Astrocyte of the cerebellum (primary cell): ENCODE data around the gene PCOLCE2.
"Not testable (repeated sequence)": the region's sequence is repeated elsewhere in the genome, so short reads cannot be mapped to it uniquely, and the experiment has no call there.

Experiments used
- DNase-seq: peaks from one replicate; pipeline ENCODE4 v3.0.0-alpha.2; 2011; ENCODE audit warnings: low read depth
- H3K4me3 ChIP-seq: 2 replicates; pipeline ENCODE4 v1.5.1; 2011; ENCODE audit warnings: mild to moderate bottlenecking, low read depth, low read length, moderate library complexity
- CTCF ChIP-seq: IDR thresholded peaks from 2 replicates; pipeline ENCODE4 v1.5.1; 2012; ENCODE audit warnings: low read length, low read depth, moderate library complexity, mild to moderate bottlenecking; ENCODE audit errors: missing control alignments
- in situ Hi-C: cut with HindIII; loops from 2 replicates; pipeline ENCODE4 v1.10.0; 2017; ENCODE audit warnings: low sequenced_read_pairs

PCOLCE2 gene

GRCh38 chr3:142875099-142875498 lies 13.8 kb downstream of the PCOLCE2 start:
- in situ Hi-C loops = no loop called here

DNA sequence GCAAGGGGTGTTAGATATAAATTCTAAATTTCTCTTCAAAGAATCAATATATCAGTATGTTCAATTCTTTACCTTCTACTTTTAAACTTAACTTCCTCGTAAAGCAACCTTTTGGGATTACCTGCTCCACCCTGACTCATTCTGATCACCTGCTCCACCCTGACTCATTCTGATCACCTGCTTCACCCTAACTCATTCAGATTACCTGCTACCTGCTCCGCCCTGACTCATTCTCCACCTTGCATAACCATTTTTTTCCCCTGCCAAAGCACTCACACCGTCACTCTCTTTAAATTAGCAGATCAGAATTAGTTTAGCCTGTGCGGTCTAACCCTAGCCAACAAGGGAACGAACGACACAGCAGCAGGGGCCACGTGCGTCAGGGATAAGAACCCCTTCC lies 20.5 kb downstream of the PCOLCE2 start:
- in situ Hi-C loops, DNase-seq, H3K4me3 ChIP-seq: not testable (repeated sequence)

More at GRCh38 chr3:142875099-142875498, 13.8 kb downstream of the PCOLCE2 start:
- DNase-seq = no peak
- no peak for TF ChIP-seq CTCF
- H3K4me3 ChIP-seq = no peak overlapping the region

DNA sequence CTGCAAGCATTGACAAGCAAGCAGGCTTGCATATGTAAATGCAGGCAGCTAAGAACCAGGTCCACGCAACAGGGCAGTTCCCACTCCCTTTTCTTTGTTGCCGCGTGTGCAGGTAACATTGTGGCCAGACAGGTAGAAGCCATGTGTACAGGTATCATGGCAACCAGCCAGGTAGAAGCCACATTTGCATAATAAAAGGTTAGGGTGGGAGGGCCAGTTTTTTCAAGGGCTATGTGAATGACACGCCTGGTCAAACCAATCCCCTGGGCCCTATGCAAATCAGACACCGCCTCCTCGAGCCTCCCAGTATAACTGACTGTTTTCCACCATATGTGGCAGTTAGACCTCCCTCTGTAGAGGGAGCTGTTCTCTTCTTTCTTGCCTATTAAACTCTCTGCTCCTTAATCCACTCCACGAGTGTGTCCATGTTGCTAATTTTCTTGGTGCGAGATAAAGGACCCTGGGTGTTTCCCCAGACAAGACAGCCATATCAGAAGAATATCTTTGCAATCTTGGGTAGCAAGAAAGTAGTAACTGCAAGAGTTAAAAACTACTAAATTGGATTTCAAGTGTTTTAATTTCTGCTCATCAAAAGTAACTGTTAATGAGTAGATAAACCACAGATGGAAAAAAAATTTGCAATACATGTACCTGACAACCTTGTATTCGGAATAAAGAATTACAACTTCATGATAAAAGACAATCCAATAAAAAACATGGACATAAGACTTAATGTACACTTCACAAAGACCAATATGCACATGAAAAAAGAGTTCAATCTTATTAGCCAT lies 21.8 kb downstream of the PCOLCE2 start:
- no peak overlapping the region for H3K4me3 ChIP-seq
- in situ Hi-C loops = no loop called here
- no peak for TF ChIP-seq CTCF
- no peak for DNase-seq

- DNase-seq = no peak
- H3K4me3 ChIP-seq = no peak overlapping the region
- in situ Hi-C loops = no loop called here
- TF ChIP-seq CTCF = no peak
Measured at GRCh38 chr3:142863930-142864920, 24.7 kb downstream of the PCOLCE2 start.

DNA sequence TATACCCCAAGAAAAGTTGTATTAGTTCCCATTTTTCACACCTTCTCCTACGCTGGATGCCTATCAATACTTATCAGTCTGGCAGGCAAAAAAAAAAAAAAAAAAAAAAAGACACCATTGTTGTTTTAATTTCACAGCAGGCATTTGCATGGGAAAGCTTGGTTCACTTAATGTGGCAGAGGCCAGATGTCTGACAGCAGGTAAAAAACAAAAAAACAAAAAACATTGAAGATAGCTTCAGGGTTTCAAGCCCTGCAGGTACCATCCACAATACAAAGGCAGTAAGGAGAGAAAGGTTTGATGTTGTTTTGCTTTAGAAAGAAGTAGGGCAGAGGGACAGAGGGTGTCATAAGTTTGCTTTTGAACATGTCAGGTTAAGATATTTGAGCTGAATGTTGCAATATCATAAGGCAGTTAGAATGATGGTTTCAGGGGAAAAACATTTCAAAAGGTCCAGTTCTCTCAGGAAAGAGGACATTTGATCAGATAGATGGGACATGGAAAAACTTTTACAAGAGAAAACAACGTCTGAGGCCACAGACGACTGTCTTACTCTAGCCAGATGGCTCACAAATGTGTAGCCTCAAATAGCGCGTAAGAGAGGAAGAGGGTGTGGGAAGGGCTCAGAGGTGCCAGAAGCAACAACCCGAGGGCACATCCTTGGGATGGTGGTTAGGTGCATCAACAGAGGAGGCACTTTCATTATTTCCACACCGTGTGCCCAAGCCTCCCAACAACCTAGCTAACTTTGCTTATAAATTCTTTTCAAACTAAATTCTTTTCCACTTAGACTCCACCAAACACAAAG lies 25.7 kb downstream of the PCOLCE2 start:
- in situ Hi-C loops = no loop called here
- peak; percentile 12 for DNase-seq
- no peak for TF ChIP-seq CTCF
- no peak overlapping the region for H3K4me3 ChIP-seq

GRCh38 chr3:142861926-142862325 lies 27.0 kb downstream of the PCOLCE2 start:
- in situ Hi-C loops = no loop called here
- no peak overlapping the region for H3K4me3 ChIP-seq
- DNase-seq = no peak
- TF ChIP-seq CTCF = no peak
